DND-41 (cell line): ENCODE measurements around the gene PDCD6IP.

Experiments used
- ATAC-seq: fragments of 200-7000 bp; cut with Tn5 transposase; 3 replicates; pipeline ENCODE4 v1.9.1; 2021; ENCODE audit warnings: low read depth; ENCODE audit not compliant: insufficient read depth
- DNase-seq: peaks from one replicate; pipeline ENCODE4 v3.0.0-alpha.2; 2020
- H2AFZ ChIP-seq: 2 replicates; pipeline ENCODE4 v1.6.0; 2012; ENCODE audit warnings: low read depth, low read length
- H3K27ac ChIP-seq: 2 replicates; pipeline ENCODE4 v1.5.1; 2012; ENCODE audit warnings: low read length, inconsistent platforms
- H3K27me3 ChIP-seq: fragments of 200-600 bp; sonication (generic); 2 replicates; pipeline ENCODE4 v1.6.0; 2012; ENCODE audit warnings: low read length, mild to moderate bottlenecking, inconsistent platforms; ENCODE audit not compliant: insufficient read depth, poor library complexity
- H3K36me3 ChIP-seq: 2 replicates; pipeline ENCODE4 v1.5.1; 2012; ENCODE audit warnings: low read length, inconsistent platforms; ENCODE audit not compliant: insufficient read depth
- H3K4me1 ChIP-seq: 2 replicates; pipeline ENCODE4 v1.5.1; 2012; ENCODE audit warnings: mild to moderate bottlenecking, low read length; ENCODE audit not compliant: insufficient read depth
- H3K4me2 ChIP-seq: 2 replicates; pipeline ENCODE4 v1.6.0; 2012; ENCODE audit warnings: mild to moderate bottlenecking, moderate library complexity, low read length, inconsistent platforms; ENCODE audit not compliant: insufficient read depth
- H3K4me3 ChIP-seq, 2 experiments: fragments of 200-600 bp in 1 of 2; shearing (Covaris generic) in 1 of 2; 2 replicates each; pipeline ENCODE4 v1.5.1; 2012 to 2016; ENCODE audit warnings: inconsistent platforms in 2 of 2, low read length in 2 of 2, mild to moderate bottlenecking in 2 of 2, low read depth in 1 of 2, moderate library complexity in 1 of 2
- H3K79me2 ChIP-seq: 2 replicates; pipeline ENCODE4 v1.6.0; 2012; ENCODE audit warnings: low read length, inconsistent platforms; ENCODE audit not compliant: insufficient read depth
- H3K9ac ChIP-seq: 2 replicates; pipeline ENCODE4 v1.6.0; 2012; ENCODE audit warnings: low read depth, mild to moderate bottlenecking, inconsistent platforms, low read length, moderate library complexity
- H3K9me3 ChIP-seq: 2 replicates; pipeline ENCODE4 v1.5.1; 2012; ENCODE audit warnings: low read length, moderate library complexity, mild to moderate bottlenecking, inconsistent platforms; ENCODE audit not compliant: insufficient read depth, severe bottlenecking
- H4K20me1 ChIP-seq: 2 replicates; pipeline ENCODE4 v1.6.0; 2012; ENCODE audit warnings: low read length; ENCODE audit not compliant: insufficient read depth
- CTCF ChIP-seq: IDR thresholded peaks from 2 replicates; pipeline ENCODE4 v1.5.1; 2012; ENCODE audit warnings: borderline replicate concordance, low read length, moderate library complexity, mild to moderate bottlenecking; ENCODE audit not compliant: poor library complexity, severe bottlenecking; ENCODE audit errors: extremely low read depth
- EZH2 ChIP-seq: IDR thresholded peaks from 3 replicates; pipeline ENCODE4 v1.6.1; 2012; ENCODE audit warnings: borderline replicate concordance, low read depth, mild to moderate bottlenecking, moderate library complexity, low read length, inconsistent platforms; ENCODE audit not compliant: severe bottlenecking

PDCD6IP gene

GRCh38 chr3:33826206-33826605 lies 27.8 kb downstream of the PDCD6IP start:
- Histone ChIP-seq H3K9me3 (no peaks in the 10 kb centered on the region), H3K9ac (no peak overlapping the region), H3K79me2 (no peaks in the 10 kb centered on the region), H3K4me2 (no peak overlapping the region), H3K27me3 (no peaks in the 10 kb centered on the region), H3K36me3 (peaks cover 72% of the 10 kb centered on the region), H3K27ac (no peak overlapping the region), H2AFZ (no peak overlapping the region), H3K4me3 (no peak overlapping the region), H4K20me1 (no peaks in the 10 kb centered on the region), H3K4me1 (no peaks in the 10 kb centered on the region)
- DNase-seq, result no peak
- no peak for ATAC-seq
- TF ChIP-seq EZH2 (no peak), CTCF (no peak)

- no peaks in the 10 kb centered on the region for H3K4me1 ChIP-seq
- no peak overlapping the region for H2AFZ ChIP-seq
- H4K20me1 ChIP-seq, result no peaks in the 10 kb centered on the region
- no peak for TF ChIP-seq EZH2
- TF ChIP-seq CTCF, result no peak
- no peaks in the 10 kb centered on the region for H3K9me3 ChIP-seq
- DNase-seq (no peak), ATAC-seq (no peak)
- H3K79me2 ChIP-seq, result no peaks in the 10 kb centered on the region
- no peak overlapping the region for H3K4me2 ChIP-seq
- H3K27me3 ChIP-seq, result no peaks in the 10 kb centered on the region
- no peak overlapping the region for H3K9ac ChIP-seq
- H3K36me3 ChIP-seq, result peaks cover 67% of the 10 kb centered on the region
- no peak overlapping the region for H3K4me3 ChIP-seq
- no peak overlapping the region for H3K27ac ChIP-seq
Measured at GRCh38 chr3:33826688-33827087, 28.3 kb downstream of the PDCD6IP start.

GRCh38 chr3:33829720-33830119 lies 31.3 kb downstream of the PDCD6IP start:
- peaks cover 5% of the 10 kb centered on the region; the same call in 1 of the 2 replicates for H3K79me2 ChIP-seq
- H2AFZ ChIP-seq, result no peak overlapping the region
- no peaks in the 10 kb centered on the region for H4K20me1 ChIP-seq
- no peaks in the 10 kb centered on the region for H3K4me1 ChIP-seq
- peaks cover 45% of the 10 kb centered on the region for H3K36me3 ChIP-seq
- TF ChIP-seq EZH2 (no peak), CTCF (no peak)
- H3K9ac ChIP-seq, result no peak overlapping the region
- no peak for ATAC-seq
- H3K4me3 ChIP-seq, result no peak overlapping the region
- H3K27ac ChIP-seq, result no peak overlapping the region
- DNase-seq, result no peak
- no peaks in the 10 kb centered on the region for H3K9me3 ChIP-seq
- no peaks in the 10 kb centered on the region for H3K27me3 ChIP-seq
- no peak overlapping the region for H3K4me2 ChIP-seq

- H3K4me2 ChIP-seq, result no peak overlapping the region
- H3K9ac ChIP-seq, result no peak overlapping the region
- ATAC-seq, result no peak
- no peak for DNase-seq
- H3K27ac ChIP-seq, result no peak overlapping the region
- TF ChIP-seq CTCF (no peak), EZH2 (no peak)
- peaks cover 5% of the 10 kb centered on the region; the same call in 1 of the 2 replicates for H3K79me2 ChIP-seq
- H3K36me3 ChIP-seq, result peaks cover 43% of the 10 kb centered on the region
- no peaks in the 10 kb centered on the region for H3K4me1 ChIP-seq
- no peaks in the 10 kb centered on the region for H3K9me3 ChIP-seq
- no peaks in the 10 kb centered on the region for H4K20me1 ChIP-seq
- no peak overlapping the region for H2AFZ ChIP-seq
- no peak overlapping the region for H3K4me3 ChIP-seq
- H3K27me3 ChIP-seq, result no peaks in the 10 kb centered on the region
Measured at GRCh38 chr3:33831053-33831452, 32.6 kb downstream of the PDCD6IP start.
